ENCODE data around the gene CTSZ. TPM values are rescaled to one million over a fixed set of nuclear protein-coding genes. Genes with fewer than 3 reads are reported as not detected.
A peak's percentile ranks its signal among the peaks of the same experiment; 100 is the strongest.

The CTSZ gene
- total RNA-seq, 1 experiment from 2014 or later, result 113 TPM

GRCh38 chr20:59006167-59006863 is 739 bp downstream of the CTSZ start:
- TF ChIP-seq REST (IDR thresholded peaks at IDR 0.05; ENCODE audit: insufficient read depth in 1 of 2, low read depth in 2 of 2, low read length in 1 of 2) (no peak), TCF7L2 (IDR thresholded peaks at IDR 0.05; ENCODE audit: low read depth, low read length) (no peak), CTCF (IDR thresholded peaks at IDR 0.05) (no peak), POLR2AphosphoS5 (IDR thresholded peaks at IDR 0.05; ENCODE audit: low read depth, low read length) (no peak), SIN3A (IDR thresholded peaks at IDR 0.05; ENCODE audit: borderline replicate concordance, insufficient read depth, low read depth, low read length) (no peak)
- DNase-seq (ENCODE audit: low read depth, low spot score) (no peak), ATAC-seq (peak; percentile 18)
- intact Hi-C loops (cut with micrococcal nuclease; ENCODE audit: unreplicated experiment) (no loop called here), in situ Hi-C loops (cut with HindIII; ENCODE audit: low pct_unique_long_range_greater_than_20kb, low sequenced_read_pairs) (no loop called here)
- POLR2A ChIA-PET, result no interaction called here
- no TSS peak for BruUV-seq (replicated peaks)
- H3K27me3 ChIP-seq (ENCODE audit: control insufficient read depth, insufficient read depth, low read length), result no peaks in the 10 kb centered on the region
- no peaks in the 10 kb centered on the region for H3K9me3 ChIP-seq (ENCODE audit: control insufficient read depth, insufficient read depth, low read depth, low read length)
- H3K4me1 ChIP-seq (ENCODE audit: control insufficient read depth, insufficient read depth, low read length), result peaks cover 16% of the 10 kb centered on the region
- CTCF ChIA-PET, result no interaction called here
- H3K27ac ChIP-seq (ENCODE audit: low read length), result peak overlapping the region; percentile 86
- H3K36me3 ChIP-seq (ENCODE audit: control insufficient read depth, insufficient read depth, low read length), result no peaks in the 10 kb centered on the region
- peak overlapping the region; percentile 58 to 73 for H3K4me3 ChIP-seq (ENCODE audit: low read depth in 2 of 2, low read length in 2 of 2)

GRCh38 chr20:59005523-59006166 is 1.4 kb downstream of the CTSZ start:
- CTCF ChIA-PET, result no interaction called here

More at GRCh38 chr20:59005523-59006166, 1.4 kb downstream of the CTSZ start:
- intact Hi-C loops (cut with micrococcal nuclease; ENCODE audit: unreplicated experiment), result no loop called here
- H3K4me1 ChIP-seq (ENCODE audit: control insufficient read depth, insufficient read depth, low read length), result peaks cover 13% of the 10 kb centered on the region
- no TSS peak for BruUV-seq (replicated peaks)
- peak overlapping the region; percentile 86 for H3K27ac ChIP-seq (ENCODE audit: low read length)
- POLR2A ChIA-PET, result no interaction called here
- H3K27me3 ChIP-seq (ENCODE audit: control insufficient read depth, insufficient read depth, low read length), result no peaks in the 10 kb centered on the region
- DNase-seq (ENCODE audit: low read depth, low spot score) (no peak), ATAC-seq (no peak)
- TF ChIP-seq POLR2AphosphoS5 (IDR thresholded peaks at IDR 0.05; ENCODE audit: low read depth, low read length) (no peak), REST (IDR thresholded peaks at IDR 0.05; ENCODE audit: insufficient read depth in 1 of 2, low read depth in 2 of 2, low read length in 1 of 2) (no peak), CTCF (IDR thresholded peaks at IDR 0.05) (no peak), TCF7L2 (IDR thresholded peaks at IDR 0.05; ENCODE audit: low read depth, low read length) (no peak)
- peak overlapping the region; percentile 58 to 73 for H3K4me3 ChIP-seq (ENCODE audit: low read depth in 2 of 2, low read length in 2 of 2)
- H3K9me3 ChIP-seq (ENCODE audit: control insufficient read depth, insufficient read depth, low read depth, low read length), result no peaks in the 10 kb centered on the region
- H3K36me3 ChIP-seq (ENCODE audit: control insufficient read depth, insufficient read depth, low read length), result no peaks in the 10 kb centered on the region
- in situ Hi-C loops (cut with HindIII; ENCODE audit: low pct_unique_long_range_greater_than_20kb, low sequenced_read_pairs), result no loop called here

Data from Panc1 (cell line).